ENCODE measurements around the gene TMEM9B.

- TF ChIP-seq, protein P1, sequence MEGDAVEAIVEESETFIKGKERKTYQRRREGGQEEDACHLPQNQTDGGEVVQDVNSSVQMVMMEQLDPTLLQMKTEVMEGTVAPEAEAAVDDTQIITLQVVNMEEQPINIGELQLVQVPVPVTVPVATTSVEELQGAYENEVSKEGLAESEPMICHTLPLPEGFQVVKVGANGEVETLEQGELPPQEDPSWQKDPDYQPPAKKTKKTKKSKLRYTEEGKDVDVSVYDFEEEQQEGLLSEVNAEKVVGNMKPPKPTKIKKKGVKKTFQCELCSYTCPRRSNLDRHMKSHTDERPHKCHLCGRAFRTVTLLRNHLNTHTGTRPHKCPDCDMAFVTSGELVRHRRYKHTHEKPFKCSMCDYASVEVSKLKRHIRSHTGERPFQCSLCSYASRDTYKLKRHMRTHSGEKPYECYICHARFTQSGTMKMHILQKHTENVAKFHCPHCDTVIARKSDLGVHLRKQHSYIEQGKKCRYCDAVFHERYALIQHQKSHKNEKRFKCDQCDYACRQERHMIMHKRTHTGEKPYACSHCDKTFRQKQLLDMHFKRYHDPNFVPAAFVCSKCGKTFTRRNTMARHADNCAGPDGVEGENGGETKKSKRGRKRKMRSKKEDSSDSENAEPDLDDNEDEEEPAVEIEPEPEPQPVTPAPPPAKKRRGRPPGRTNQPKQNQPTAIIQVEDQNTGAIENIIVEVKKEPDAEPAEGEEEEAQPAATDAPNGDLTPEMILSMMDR (IDR thresholded peaks at IDR 0.05; ENCODE audit: poor library complexity, severe bottlenecking) = no peak
- TF ChIP-seq EZH2 (IDR thresholded peaks at IDR 0.05; ENCODE audit: borderline replicate concordance, insufficient read depth, low read length, poor library complexity, severe bottlenecking) (no peak), TAF1 (IDR thresholded peaks at IDR 0.05; ENCODE audit: low read depth) (no peak), REST (IDR thresholded peaks at IDR 0.05; ENCODE audit: borderline replicate concordance) (no peak), RAD21 (conservative IDR thresholded peaks at IDR 0.05) (no peak), POLR2AphosphoS5 (IDR thresholded peaks at IDR 0.05) (no peak), EP300 (conservative IDR thresholded peaks at IDR 0.05; ENCODE audit: poor library complexity, severe bottlenecking) (no peak), MXI1 (conservative IDR thresholded peaks at IDR 0.05; ENCODE audit: poor library complexity, severe bottlenecking) (no peak)
Measured at GRCh38 chr11:9013373-9013772, 49.1 kb upstream of the TMEM9B start.
